IPS-18c (cell line): ENCODE results near the gene RPLP2.

Experiments
- H3K4me3 ChIP-seq: 2 replicates; pipeline ENCODE4 v1.7.0; 2013; ENCODE audit warnings: low read depth, mild to moderate bottlenecking, low read length, moderate library complexity; ENCODE audit not compliant: insufficient read depth
- H3K9me3 ChIP-seq: one replicate; pipeline ENCODE4 v1.6.1; 2013; ENCODE audit warnings: mild to moderate bottlenecking, low read length, moderate library complexity; ENCODE audit not compliant: control insufficient read depth, insufficient read depth

RPLP2 gene

GRCh38 chr11:826227-826621, 16.5 kb downstream of the RPLP2 start:
- Histone ChIP-seq H3K4me3 (no peak overlapping the region), H3K9me3 (peaks cover 3% of the 10 kb centered on the region)

DNA sequence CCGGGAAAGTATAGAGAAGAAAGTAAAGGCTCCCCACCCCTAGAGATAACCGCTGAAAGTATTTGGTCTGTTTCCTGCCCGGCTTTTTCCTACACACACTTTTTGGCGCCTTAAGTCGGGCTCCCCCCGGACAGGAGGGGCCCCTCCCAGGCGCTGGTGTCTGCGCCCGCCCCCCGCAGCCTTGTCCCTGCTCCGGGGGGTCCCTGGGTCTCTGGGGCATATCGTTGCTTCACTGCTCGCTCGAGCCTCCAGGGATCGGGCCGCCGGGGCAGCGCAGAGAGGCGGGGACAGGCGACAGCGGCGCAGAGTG, 17.0 kb downstream of the RPLP2 start:
- H3K4me3 ChIP-seq: peak overlapping the region; percentile 57
- peaks cover 3% of the 10 kb centered on the region for H3K9me3 ChIP-seq

- H3K4me3 ChIP-seq: peak overlapping the region; percentile 57
- peaks cover 3% of the 10 kb centered on the region for H3K9me3 ChIP-seq
These were observed 17.6 kb downstream of the RPLP2 start for GRCh38 chr11:827146-827896.

GRCh38 chr11:827897-828192, 18.1 kb downstream of the RPLP2 start, which contains the start of gene CRACR2B:
TSS of gene CRACR2B (plus strand) at chr11:827919. CDS start at chr11:828608, 689 bp downstream.
- H3K9me3 ChIP-seq: peaks cover 3% of the 10 kb centered on the region

GRCh38 chr11:828506-829175, 18.9 kb downstream of the RPLP2 start:
- Histone ChIP-seq H3K9me3 (peaks cover 3% of the 10 kb centered on the region), H3K4me3 (peak overlapping the region; percentile 57)

More at GRCh38 chr11:827897-828192, 18.1 kb downstream of the RPLP2 start, which contains the start of gene CRACR2B:
- H3K4me3 ChIP-seq: peak within 1 kb of the TSS; percentile 57

- peak overlapping the region; percentile 49 for H3K4me3 ChIP-seq
- H3K9me3 ChIP-seq: peaks cover 4% of the 10 kb centered on the region
These were observed 19.5 kb downstream of the RPLP2 start for GRCh38 chr11:829176-829846.

DNA sequence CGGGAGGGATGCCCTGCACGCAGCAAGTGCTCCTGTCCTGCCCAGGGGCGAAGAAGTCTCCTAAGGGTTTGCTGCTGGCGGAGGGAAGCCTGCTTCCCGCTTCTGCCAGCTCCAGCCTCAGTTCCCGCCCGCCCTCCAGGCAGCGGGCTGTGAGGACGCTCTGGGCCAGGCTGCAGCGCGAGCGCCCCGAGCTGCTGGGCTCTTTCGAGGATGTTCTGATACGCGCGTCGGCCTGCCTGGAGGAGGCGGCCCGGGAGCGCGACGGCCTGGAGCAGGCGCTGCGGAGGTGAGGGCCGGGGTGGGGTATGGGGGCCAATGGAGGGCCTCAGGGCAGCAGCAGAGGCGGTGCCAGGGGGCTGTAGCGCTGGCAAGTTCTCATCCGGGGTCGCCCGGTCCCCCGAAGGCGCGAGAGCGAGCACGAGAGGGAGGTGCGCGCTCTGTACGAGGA, 20.1 kb downstream of the RPLP2 start:
- Histone ChIP-seq H3K4me3 (peak overlapping the region; percentile 49), H3K9me3 (peaks cover 5% of the 10 kb centered on the region)

- H3K4me3 ChIP-seq: peak overlapping the region; percentile 59
- peaks cover 5% of the 10 kb centered on the region for H3K9me3 ChIP-seq
These were observed 20.7 kb downstream of the RPLP2 start for GRCh38 chr11:830295-831117.

DNA sequence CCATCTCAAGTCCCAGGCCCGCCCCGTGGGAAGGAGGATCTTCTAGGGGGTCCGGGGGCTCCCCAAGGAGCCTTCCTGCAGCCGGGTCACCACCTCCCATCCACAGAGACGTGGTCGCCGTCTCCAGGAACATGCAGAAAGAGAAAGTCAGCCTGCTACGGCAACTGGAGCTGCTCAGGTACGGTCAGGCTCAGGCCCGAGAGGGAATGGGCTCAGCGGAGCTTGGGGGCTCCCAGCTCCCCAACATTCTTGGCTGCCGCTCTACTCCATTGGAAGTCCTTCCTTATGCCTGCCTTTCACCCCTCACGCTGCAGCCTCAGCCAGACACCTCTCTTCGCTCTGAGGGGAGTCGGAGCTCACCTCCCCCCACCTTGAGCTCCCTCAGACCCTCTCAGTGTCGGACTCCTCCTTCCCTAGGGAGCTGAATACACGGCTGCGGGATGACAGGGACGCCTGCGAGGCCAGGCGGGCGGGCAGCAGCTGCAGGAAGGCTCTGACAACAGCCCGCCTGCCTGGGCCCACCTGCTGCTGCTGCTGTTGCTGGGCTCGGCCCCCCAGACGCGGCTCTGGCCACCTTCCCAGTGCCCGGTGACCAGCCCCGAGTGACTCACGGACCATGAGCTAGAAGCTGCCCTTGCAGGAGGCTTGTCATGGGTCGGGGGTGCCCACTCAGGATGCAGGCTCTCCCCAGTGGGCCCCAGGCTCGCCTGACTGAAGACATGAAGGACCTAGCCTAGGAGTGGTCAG, 21.5 kb downstream of the RPLP2 start:
- peak overlapping the region; percentile 59 for H3K4me3 ChIP-seq
- H3K9me3 ChIP-seq: peaks cover 5% of the 10 kb centered on the region

- Histone ChIP-seq H3K4me3 (peak overlapping the region; percentile 49), H3K9me3 (peaks cover 5% of the 10 kb centered on the region)
These were observed 22.3 kb downstream of the RPLP2 start for GRCh38 chr11:831961-832528.

GRCh38 chr11:832529-833113, 22.9 kb downstream of the RPLP2 start, which contains the start of gene CD151:
TSS of gene CD151 (plus strand) at chr11:832952. CDS start at chr11:836070, 3,118 bp downstream.
- H3K9me3 ChIP-seq: peaks cover 5% of the 10 kb centered on the region
- peak within 1 kb of the TSS; percentile 66 for H3K4me3 ChIP-seq

DNA sequence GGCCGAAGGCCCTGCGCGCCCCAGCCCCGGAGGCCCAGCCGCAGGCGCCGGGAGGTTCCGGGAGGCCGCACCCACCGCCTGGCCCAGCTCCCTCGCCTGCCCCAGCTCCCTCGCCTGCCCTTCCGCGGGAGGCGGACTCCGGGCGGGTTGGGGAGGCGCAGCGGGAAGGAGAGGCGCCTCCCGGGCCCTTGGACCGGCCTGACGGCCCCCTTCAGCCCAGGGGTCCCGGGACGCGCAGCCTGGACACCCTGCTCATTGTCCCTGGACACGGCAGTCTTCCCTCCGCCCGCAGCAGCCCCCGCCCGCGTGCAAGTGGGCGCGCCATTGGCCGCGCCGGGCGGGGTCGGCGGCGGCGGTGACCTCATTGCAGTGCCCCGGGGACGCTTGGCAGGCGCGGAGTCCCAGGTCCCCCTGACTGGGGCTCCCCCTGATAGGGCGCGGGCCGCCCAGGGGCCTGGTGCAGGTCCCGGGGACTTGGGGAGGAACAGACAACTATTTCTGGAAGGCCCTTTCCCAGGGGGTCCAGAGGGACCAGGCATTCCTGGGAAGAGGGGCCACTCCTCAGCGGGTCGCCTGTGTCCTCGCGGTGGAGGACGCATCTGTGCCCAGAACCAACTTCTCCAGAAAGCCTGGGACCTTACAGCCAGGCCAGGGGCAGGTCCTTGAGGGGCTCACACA, 23.5 kb downstream of the RPLP2 start:
- Histone ChIP-seq H3K4me3 (peak overlapping the region; percentile 66), H3K9me3 (peaks cover 5% of the 10 kb centered on the region)

DNA sequence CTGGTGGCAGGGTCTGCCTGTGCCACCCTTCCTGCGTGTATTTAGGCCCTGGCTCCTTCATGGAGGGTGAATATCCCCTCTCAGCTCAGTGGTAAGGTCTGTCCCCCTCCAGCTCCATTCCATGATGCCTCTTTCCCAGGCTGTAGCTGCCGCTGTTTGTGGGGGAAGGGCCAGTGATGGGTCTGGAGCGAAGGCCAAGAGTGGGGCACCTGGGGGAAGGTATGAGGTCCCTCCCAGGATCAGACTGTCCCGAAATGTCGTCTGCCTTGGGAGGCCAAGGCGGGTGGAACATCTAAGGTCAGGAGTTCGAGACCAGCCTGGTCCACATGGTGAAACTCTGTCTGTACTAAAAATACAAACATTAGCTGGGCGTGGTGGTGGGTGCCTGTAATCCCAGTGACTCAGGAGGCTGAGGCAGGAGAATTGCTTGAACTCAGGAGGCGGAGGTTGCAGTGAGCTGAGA, 24.1 kb downstream of the RPLP2 start:
- peaks cover 5% of the 10 kb centered on the region for H3K9me3 ChIP-seq
- peak overlapping the region; percentile 66 for H3K4me3 ChIP-seq

DNA sequence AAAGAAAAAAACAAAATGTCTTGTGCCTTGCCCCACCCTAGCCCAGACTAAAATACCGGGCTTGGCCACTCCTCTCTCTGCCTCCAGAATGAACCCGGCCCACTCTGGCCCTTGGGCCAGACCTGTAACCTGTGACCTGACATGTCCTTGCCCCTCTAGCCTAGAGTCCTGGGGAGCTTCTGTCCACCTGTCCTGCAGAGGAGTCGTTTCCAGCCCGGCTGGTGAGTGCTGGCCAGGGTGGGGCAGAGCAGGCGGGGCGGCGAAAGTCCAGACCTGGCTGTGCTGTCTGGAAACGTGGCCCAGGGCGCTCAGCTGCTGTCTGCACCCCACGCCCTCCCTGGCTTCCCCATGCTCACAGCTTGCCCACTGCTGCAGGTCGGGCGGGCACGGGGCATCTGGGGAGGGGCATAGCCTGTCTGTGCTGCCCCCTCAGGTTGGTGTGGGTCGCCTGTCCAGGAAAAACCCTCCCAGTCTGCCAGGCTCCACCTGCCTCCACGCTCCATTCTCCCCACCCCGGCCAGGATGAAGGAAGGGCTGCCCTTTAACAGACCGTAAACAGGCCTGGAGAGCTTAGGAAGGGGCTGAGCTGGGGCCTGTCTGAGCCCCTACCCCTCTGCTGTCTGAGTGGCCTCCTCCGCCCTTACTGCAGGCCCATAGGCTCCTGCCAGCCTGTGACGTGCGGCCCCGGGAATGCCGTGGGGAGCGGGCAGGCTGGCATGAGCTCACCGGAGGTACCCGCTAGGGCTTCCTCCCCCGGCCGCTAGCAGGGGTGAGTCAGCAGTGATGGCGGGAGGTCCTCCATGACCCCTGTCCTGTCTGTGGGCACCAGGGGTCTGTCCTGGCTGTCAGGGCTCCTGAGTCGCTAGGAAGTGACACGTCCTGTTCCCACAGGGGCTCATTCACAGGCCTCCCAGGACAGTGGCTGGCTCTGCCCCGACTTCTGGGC, 24.9 kb downstream of the RPLP2 start:
- Histone ChIP-seq H3K4me3 (no peak overlapping the region), H3K9me3 (peaks cover 5% of the 10 kb centered on the region)
